Upper lobe of right lung (tissue), 1 donor: ENCODE results near the gene EPHA3. TPM values are rescaled to one million over a fixed set of nuclear protein-coding genes. Genes with fewer than 3 reads are reported as not detected.

Experiments used
- ATAC-seq: fragments of 200-7000 bp; cut with Tn5 transposase; one replicate; pipeline ENCODE4 v1.9.1; 2020; ENCODE audit warnings: mild to moderate bottlenecking, moderate library complexity
- DNase-seq: peaks from one replicate; pipeline ENCODE4 v3.0.0-alpha.2; 2020
- H3K27ac ChIP-seq: fragments of 200-600 bp; one replicate; pipeline ENCODE4 v1.8.0; 2022
- H3K27me3 ChIP-seq: fragments of 200-600 bp; one replicate; pipeline ENCODE4 v1.8.0; 2022; ENCODE audit warnings: mild to moderate bottlenecking
- H3K36me3 ChIP-seq: fragments of 200-600 bp; one replicate; pipeline ENCODE4 v1.8.0; 2022
- H3K4me1 ChIP-seq: fragments of 200-600 bp; one replicate; pipeline ENCODE4 v1.8.0; 2022
- H3K4me3 ChIP-seq: fragments of 200-600 bp; one replicate; pipeline ENCODE4 v1.8.0; 2022; ENCODE audit warnings: mild to moderate bottlenecking
- H3K9me3 ChIP-seq: fragments of 200-600 bp; one replicate; pipeline ENCODE4 v1.8.0; 2022
- CTCF ChIP-seq: fragments of 200-600 bp; IDR thresholded peaks from one replicate; pipeline ENCODE4 v1.8.0; 2022; ENCODE audit warnings: antibody characterized with exemption
- intact Hi-C: fragments of 100-400 bp; cut with DNase I; formaldehyde crosslinking; loops from one replicate; pipeline ENCODE4 v1.11.0; 2022
- total RNA-seq: library from RNA; stranded (reverse); fragmentation: NEBNext Ultra II Directional; extraction: Animal tissue kit (Norgen Biotek cat#: 25700); gene quantifications from one replicate; pipeline ENCODE4 v1.2.1, GENCODE V29; 2021
- donor health status: DM: no; HTN: yes; CAD: no; lungs with severe emphysema.

Gene EPHA3
- total RNA-seq, 1 donor from 2014 or later, result 5.1 TPM

DNA sequence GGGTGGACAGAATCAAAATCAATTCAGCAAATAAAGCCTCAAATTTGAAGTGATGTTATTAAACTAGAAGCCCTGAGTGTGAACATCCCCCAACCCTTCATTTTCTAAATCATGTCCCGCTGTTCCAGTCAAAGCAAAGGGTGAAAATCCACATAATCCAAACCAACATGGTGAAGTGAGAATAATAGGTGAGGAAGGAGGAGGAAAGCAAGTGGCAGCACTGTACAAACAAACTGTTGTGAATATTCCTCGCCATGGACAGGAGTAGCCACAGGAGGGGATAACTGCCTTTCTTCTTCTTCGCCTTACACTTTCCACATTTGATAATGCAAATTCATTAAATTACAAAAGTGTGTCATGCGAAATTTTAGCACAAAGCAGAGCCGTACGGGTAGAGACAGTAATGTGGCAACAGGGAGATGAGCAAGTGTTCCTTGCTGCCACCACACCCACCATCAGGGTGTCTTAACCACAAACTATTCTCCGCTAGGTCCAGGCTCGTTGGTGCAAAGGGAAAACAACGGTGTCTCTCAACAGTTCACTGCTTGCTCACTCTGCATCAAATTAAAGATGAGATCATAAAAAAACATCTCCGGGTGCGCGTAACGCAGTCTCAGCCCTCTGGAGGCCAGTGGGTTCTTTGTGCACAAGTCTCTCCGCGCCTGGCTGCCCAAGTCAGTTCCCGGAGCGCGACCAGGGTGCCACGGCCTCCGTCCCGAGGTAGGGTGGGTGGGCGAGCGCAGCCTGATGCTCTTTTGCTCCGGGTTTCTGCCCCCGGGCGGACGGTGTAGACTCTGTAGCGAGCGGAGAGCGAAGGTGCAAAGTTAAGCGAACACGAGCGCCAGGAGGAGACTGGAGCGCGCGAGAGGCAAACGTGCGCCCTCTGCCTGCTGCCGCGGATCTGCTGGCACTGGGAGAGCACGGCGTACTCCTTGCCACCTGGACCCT, 6.7 kb downstream of the EPHA3 start:
- no peaks in the 10 kb centered on the region for H3K36me3 ChIP-seq
- ATAC-seq, result peak; percentile 93
- H3K27me3 ChIP-seq, result peaks cover 5% of the 10 kb centered on the region
- no peaks in the 10 kb centered on the region for H3K9me3 ChIP-seq
- peak overlapping the region; percentile 43 for H3K4me3 ChIP-seq
- intact Hi-C loops, result no loop called here
- peak; percentile 53 for TF ChIP-seq CTCF
- DNase-seq, result peak; percentile 83
- no peaks in the 10 kb centered on the region for H3K4me1 ChIP-seq
- H3K27ac ChIP-seq, result no peak overlapping the region

DNA sequence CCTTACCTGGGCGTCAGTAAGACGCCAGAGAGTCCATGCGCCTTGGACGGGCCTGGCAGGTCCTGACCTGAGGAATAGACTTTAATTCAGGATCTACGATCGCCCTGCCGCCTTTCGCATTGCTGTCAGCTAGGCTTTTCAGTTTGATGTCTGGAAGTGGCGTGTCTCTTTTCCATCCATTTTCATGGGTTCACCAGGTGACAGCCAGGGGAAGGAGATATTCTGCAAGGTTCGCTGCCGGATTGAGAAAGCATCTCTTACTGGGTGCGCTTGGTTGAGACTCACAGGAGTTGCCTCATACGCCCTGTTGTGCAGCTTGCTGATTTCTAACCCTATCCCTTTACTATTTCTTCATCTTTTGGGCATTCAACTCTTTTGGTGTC, 7.4 kb downstream of the EPHA3 start:
- ATAC-seq, result no peak
- Histone ChIP-seq H3K4me3 (peak overlapping the region; percentile 43), H3K27me3 (peaks cover 5% of the 10 kb centered on the region), H3K36me3 (no peaks in the 10 kb centered on the region), H3K4me1 (no peaks in the 10 kb centered on the region), H3K27ac (no peak overlapping the region), H3K9me3 (no peaks in the 10 kb centered on the region)
- intact Hi-C loops, result no loop called here
- peak; percentile 1 for TF ChIP-seq CTCF
- no peak for DNase-seq

DNA sequence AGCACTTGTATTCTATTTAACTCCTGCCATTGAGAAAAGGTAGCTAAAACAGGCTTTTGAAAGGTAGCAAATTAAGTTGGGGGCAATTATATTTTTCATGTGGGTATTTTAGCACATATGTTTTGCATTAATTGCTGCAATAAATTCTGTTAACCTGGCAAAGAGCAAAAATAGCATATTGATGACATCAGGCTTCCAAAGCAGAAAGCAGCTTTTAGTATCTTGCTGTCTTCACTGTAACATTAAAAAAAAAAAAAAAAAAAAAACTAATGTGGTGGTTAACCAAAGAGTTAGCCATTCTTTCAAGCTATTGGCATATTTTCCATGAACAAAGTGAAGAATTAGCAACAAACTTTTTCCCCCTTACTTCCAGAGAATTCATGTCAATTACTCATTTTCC, 9.1 kb downstream of the EPHA3 start:
- Histone ChIP-seq H3K36me3 (no peaks in the 10 kb centered on the region), H3K27ac (no peak overlapping the region)
- TF ChIP-seq CTCF, result no peak

DNA sequence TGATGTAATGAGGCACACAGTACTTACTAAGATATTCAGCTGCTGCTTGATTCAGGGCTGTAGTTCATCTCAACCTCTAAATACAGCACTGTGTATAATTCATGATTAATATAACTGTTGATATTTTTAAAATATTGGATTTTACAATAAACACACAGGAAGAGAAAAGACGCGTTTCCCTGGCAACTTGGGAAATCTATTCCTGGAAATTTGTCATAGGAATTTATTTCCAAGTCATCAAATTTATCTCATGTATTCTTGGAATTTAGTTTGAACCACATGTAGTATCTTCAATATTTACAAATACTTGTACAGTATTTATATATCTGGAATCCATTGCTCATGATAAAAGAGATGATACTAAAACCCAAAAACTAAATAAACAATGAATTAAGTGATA, 30.6 kb downstream of the EPHA3 start:
- Histone ChIP-seq H3K4me1 (no peaks in the 10 kb centered on the region), H3K4me3 (no peak overlapping the region), H3K9me3 (no peaks in the 10 kb centered on the region), H3K27ac (no peak overlapping the region), H3K27me3 (no peaks in the 10 kb centered on the region), H3K36me3 (no peaks in the 10 kb centered on the region)
- intact Hi-C loops, result no loop called here
- TF ChIP-seq CTCF, result no peak
- DNase-seq (no peak), ATAC-seq (no peak)

More for the DNA sequence above, 9.1 kb downstream of the EPHA3 start:
- no peaks in the 10 kb centered on the region for H3K4me1 ChIP-seq
- ATAC-seq, result no peak
- no peaks in the 10 kb centered on the region for H3K27me3 ChIP-seq
- intact Hi-C loops, result no loop called here
- H3K4me3 ChIP-seq, result no peak overlapping the region
- H3K9me3 ChIP-seq, result no peaks in the 10 kb centered on the region
- DNase-seq, result no peak

GRCh38 chr3:89139870-89140269, 32.4 kb downstream of the EPHA3 start:
- no peak for TF ChIP-seq CTCF
- H3K36me3 ChIP-seq, result no peaks in the 10 kb centered on the region
- intact Hi-C loops, result no loop called here
- DNase-seq (no peak), ATAC-seq (no peak)
- H3K4me3 ChIP-seq, result no peak overlapping the region
- no peaks in the 10 kb centered on the region for H3K9me3 ChIP-seq
- H3K4me1 ChIP-seq, result no peaks in the 10 kb centered on the region
- no peaks in the 10 kb centered on the region for H3K27me3 ChIP-seq
- no peak overlapping the region for H3K27ac ChIP-seq
